ENCODE results near the gene SESN2.
A peak's percentile ranks its signal among the peaks of the same experiment; 100 is the strongest.

Gene SESN2

DNA sequence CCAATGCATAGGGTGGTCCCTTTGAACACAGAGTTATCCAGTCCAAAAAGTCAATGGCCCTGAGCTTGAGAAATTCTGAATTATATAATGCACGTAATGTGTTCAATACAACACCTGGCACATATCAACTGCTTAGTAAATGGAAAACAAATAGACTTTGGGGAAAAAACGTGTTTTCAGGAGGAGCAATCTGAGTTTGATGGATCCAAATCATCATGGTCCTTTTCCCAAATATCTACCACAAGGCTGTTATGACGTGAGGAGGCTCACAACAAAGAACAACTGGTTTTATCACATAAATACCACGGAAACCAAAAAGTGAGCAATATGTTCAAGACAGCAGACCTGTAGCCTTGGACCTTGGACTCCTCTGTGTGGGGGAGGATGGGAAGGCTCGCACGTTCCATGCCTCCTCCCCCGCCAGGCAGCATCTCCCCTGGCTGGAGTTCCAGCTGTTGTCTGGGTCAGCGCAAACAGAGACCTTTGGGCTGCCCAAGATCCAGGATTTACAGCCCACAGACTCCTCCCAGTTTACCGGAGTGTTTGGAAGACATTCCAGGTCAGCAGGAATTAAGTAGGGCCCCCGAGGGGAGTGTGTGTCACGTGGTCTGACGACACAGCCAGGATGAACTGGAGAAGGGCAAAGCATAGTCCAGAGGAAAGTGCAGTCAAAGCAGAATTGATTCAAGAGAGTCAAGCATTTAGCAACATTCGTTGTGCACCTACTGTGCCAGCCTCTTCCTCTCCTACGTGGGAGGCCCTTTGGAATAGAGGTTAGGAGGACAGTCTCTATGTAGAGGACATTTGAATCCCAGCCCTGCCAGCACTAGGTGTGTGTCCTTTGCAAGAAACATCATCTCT, 37.3 kb downstream of the SESN2 start:
- Mint-ChIP-seq H3K36me3 (ENCODE audit: low read depth) (no peaks in the 10 kb centered on the region), H3K4me3 (peak overlapping the region; percentile 65), H3K4me1 (peaks cover 25% of the 10 kb centered on the region), H3K9me3 (peaks cover 5% of the 10 kb centered on the region), H3K27ac (peak overlapping the region; percentile 95), H3K27me3 (ENCODE audit: low read depth, poor library complexity) (peaks cover 3% of the 10 kb centered on the region)
- TF ChIP-seq CTCF (IDR thresholded peaks at IDR 0.05): no peak
- DNase-seq: peak; percentile 79

- peaks cover 5% of the 10 kb centered on the region for H3K27me3 Mint-ChIP-seq (ENCODE audit: low read depth, poor library complexity)
These were observed 38.5 kb downstream of the SESN2 start for GRCh38 chr1:28297826-28298225.

GRCh38 chr1:28298438-28298837, 39.1 kb downstream of the SESN2 start:
- Mint-ChIP-seq H3K36me3 (ENCODE audit: low read depth) (no peaks in the 10 kb centered on the region), H3K27ac (no peak overlapping the region), H3K4me3 (no peak overlapping the region), H3K27me3 (ENCODE audit: low read depth, poor library complexity) (peaks cover 5% of the 10 kb centered on the region), H3K9me3 (peaks cover 5% of the 10 kb centered on the region), H3K4me1 (peaks cover 25% of the 10 kb centered on the region)
- no peak for DNase-seq
- no peak for TF ChIP-seq CTCF (IDR thresholded peaks at IDR 0.05)

More at GRCh38 chr1:28297826-28298225, 38.5 kb downstream of the SESN2 start:
- H3K9me3 Mint-ChIP-seq: peaks cover 5% of the 10 kb centered on the region
- H3K27ac Mint-ChIP-seq: no peak overlapping the region
- H3K4me3 Mint-ChIP-seq: no peak overlapping the region
- no peaks in the 10 kb centered on the region for H3K36me3 Mint-ChIP-seq (ENCODE audit: low read depth)
- TF ChIP-seq CTCF (IDR thresholded peaks at IDR 0.05): no peak
- H3K4me1 Mint-ChIP-seq: peaks cover 25% of the 10 kb centered on the region
- DNase-seq: no peak

- Mint-ChIP-seq H3K4me1 (peaks cover 22% of the 10 kb centered on the region), H3K36me3 (ENCODE audit: low read depth) (no peaks in the 10 kb centered on the region), H3K27me3 (ENCODE audit: low read depth, poor library complexity) (peaks cover 5% of the 10 kb centered on the region), H3K9me3 (no peaks in the 10 kb centered on the region), H3K4me3 (no peak overlapping the region), H3K27ac (no peak overlapping the region)
- no peak for DNase-seq
- TF ChIP-seq CTCF (IDR thresholded peaks at IDR 0.05): no peak
These were observed 42.3 kb downstream of the SESN2 start for GRCh38 chr1:28301368-28302174.

DNA sequence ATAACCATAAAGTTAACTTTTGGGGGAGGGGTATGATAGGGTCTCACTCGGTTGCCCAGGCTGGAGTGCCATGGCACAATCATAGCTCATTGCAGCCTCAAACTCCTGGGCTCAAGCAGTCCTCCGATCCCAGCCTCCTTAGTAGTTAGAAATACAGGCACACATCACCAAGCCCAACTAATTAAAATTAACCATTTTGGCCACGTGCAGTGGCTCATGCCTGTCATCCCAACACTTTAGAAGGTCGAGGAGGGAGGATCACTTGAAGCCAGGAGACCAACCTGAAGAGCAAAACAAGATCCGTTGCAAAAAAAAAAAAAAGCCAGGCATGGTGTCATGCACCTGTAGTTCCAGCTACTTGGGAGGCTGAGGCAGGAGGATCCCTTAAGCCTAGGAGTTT, 42.9 kb downstream of the SESN2 start:
- Mint-ChIP-seq H3K9me3 (no peaks in the 10 kb centered on the region), H3K4me1 (peaks cover 15% of the 10 kb centered on the region)

More for the DNA sequence above, 42.9 kb downstream of the SESN2 start:
- no peak for DNase-seq
- Mint-ChIP-seq H3K4me3 (no peak overlapping the region), H3K27ac (no peak overlapping the region), H3K27me3 (ENCODE audit: low read depth, poor library complexity) (peaks cover 7% of the 10 kb centered on the region), H3K36me3 (ENCODE audit: low read depth) (no peaks in the 10 kb centered on the region)
- TF ChIP-seq CTCF (IDR thresholded peaks at IDR 0.05): no peak

Measured in nephron progenitor cell (in vitro differentiated cells).